ENCODE measurements around the gene CSGALNACT2.

DNA sequence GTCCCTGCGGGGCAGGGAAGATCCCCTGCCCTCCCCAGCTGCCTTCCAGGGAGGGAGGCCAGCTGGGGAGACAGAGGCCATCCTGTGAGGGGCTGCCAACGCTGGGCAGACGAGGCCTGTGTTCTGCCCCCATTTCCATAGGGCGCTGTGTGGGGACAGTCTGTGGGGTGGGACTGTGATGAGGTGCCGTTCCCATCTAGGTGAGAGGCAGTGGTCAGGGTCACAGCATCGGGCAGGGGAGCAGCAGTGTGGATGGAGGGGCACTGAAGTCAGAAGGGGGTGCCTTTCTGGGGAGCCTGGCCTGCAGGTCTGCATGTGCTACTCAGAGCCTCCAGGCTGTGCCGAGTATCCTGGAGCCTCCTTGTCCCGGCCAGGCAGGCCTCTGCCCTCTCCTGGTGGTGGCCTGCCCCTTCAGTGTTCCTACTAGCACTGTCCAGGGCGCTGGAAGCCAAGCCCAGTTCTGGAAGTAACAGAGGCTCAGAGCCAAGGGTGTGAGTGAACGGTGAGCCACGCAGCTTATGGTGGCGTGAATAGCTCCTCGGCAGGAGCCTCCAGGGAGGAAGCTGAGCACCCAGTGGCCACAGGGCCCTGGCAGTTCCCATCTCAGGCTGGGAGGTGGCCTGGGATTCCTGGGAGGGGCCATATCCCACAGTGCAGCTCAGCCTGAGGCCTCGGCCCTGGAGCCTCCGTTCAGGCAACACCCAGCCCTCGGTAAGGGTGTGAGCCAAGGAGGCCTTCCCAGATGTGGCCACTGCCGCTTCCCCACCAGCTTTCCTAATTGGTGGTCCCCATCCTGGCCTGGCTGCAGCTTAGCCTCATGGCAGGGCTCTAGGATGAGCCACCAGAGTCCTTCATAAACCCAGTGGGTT, 23.3 kb upstream of the CSGALNACT2 start:
- TF ChIP-seq TAF1 (IDR thresholded peaks at IDR 0.05; ENCODE audit: borderline replicate concordance, low read depth, low read length) (no peak), EZH2phosphoT487 (IDR thresholded peaks at IDR 0.05; ENCODE audit: borderline replicate concordance, low read depth) (no peak), CTCF (IDR thresholded peaks at IDR 0.05) (no peak), EP300 (IDR thresholded peaks at IDR 0.05; ENCODE audit: borderline replicate concordance in 1 of 2, low read depth in 1 of 2, low read length in 1 of 2) (no peak), RCOR1 (IDR thresholded peaks at IDR 0.05; ENCODE audit: low read length) (no peak), RAD21 (IDR thresholded peaks at IDR 0.05; ENCODE audit: low read length) (no peak), JUND (IDR thresholded peaks at IDR 0.05) (no peak), NRF1 (IDR thresholded peaks at IDR 0.05; ENCODE audit: low read depth, low read length) (no peak), POLR2AphosphoS5 (IDR thresholded peaks at IDR 0.05; ENCODE audit: low read depth, low read length) (no peak), USF2 (IDR thresholded peaks at IDR 0.05; ENCODE audit: borderline replicate concordance, low read depth, low read length) (no peak)
- TF ChIP-seq, protein P1, sequence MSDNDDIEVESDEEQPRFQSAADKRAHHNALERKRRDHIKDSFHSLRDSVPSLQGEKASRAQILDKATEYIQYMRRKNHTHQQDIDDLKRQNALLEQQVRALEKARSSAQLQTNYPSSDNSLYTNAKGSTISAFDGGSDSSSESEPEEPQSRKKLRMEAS (IDR thresholded peaks at IDR 0.05; ENCODE audit: low read depth): no peak

Data from SK-N-SH (cell line).